Body of pancreas (tissue), 4 donors: ENCODE results near the gene IQCK. TPM values are rescaled to one million over a fixed set of nuclear protein-coding genes. Genes with fewer than 3 reads are reported as not detected.

Experiments
- ATAC-seq: fragments of 150-250 bp; one replicate; pipeline ENCODE4 v1.9.1; 2016
- DNase-seq, 4 donors: peaks; one replicate each; pipeline ENCODE4 v3.0.0-alpha.2; 2019
- H3K27ac ChIP-seq, 4 donors: fragments of 200-600 bp; sonication (generic); 1 replicate in 3 of 4; 2 replicates in 1 of 4; pipeline versions ENCODE4 v1.5.1 to v1.6.1; 2016 to 2019; ENCODE audit warnings: mild to moderate bottlenecking in 1 of 4, mixed read lengths in 1 of 4, moderate library complexity in 1 of 4
- H3K27me3 ChIP-seq, 2 donors: fragments of 200-600 bp; sonication (generic); one replicate each; pipeline ENCODE4 v1.6.0; 2016; ENCODE audit warnings: mild to moderate bottlenecking in 1 of 2
- H3K36me3 ChIP-seq, 2 donors: fragments of 200-600 bp; sonication (generic); replicated peaks in 1 of 2; 2 replicates each; pipeline ENCODE4 v1.5.1; 2016; ENCODE audit warnings: low read depth in 2 of 2; ENCODE audit not compliant: insufficient read depth in 1 of 2
- H3K4me1 ChIP-seq: fragments of 200-600 bp; sonication (generic); one replicate; pipeline ENCODE4 v1.6.0; 2016
- H3K4me3 ChIP-seq, 2 donors: fragments of 200-600 bp; sonication (generic); 1 replicate in 1 of 2; 2 replicates in 1 of 2; pipeline ENCODE4 v1.5.1; 2016 to 2019
- H3K9me3 ChIP-seq, 3 donors: fragments of 200-600 bp; sonication (generic); 1 replicate in 2 of 3; 2 replicates in 1 of 3; pipeline ENCODE4 v1.5.1; 2016
- CTCF ChIP-seq, 7 experiments: fragments of 450-650 bp in 4 of 7; fragments of 200-600 bp in 3 of 7; sonication (generic) in 3 of 7; IDR thresholded peaks; one replicate each; pipeline ENCODE4 v1.5.1; 2016 to 2019; ENCODE audit warnings: antibody characterized with exemption in 7 of 7
- POLR2A ChIP-seq, 3 donors: fragments of 450-650 bp; IDR thresholded peaks; one replicate each; pipeline ENCODE4 v1.6.1; 2016; ENCODE audit warnings: antibody characterized with exemption in 3 of 3, mild to moderate bottlenecking in 2 of 3
- WGBS, 2 donors: methylation state at CpG; one replicate each; pipeline ENCODE4 v1.1.5; 2017; 5-methylcytosine and 5-hydroxymethylcytosine counted together
- intact Hi-C: fragments of 100-400 bp; cut with DNase I; formaldehyde crosslinking; loops from one replicate; pipeline ENCODE4 v1.15.1; 2023
- total RNA-seq, 2 donors: library from RNA; depleted of rRNA; stranded (reverse); fragments of >200 nt; gene quantifications; one replicate each; pipeline ENCODE4 v1.1.0, GENCODE V29; 2016

IQCK gene
- total RNA-seq, 2 donors from 2014 or later = 10.9 to 52.7 TPM

- intact Hi-C loops = no loop called here
- Histone ChIP-seq H3K27me3 (no peaks in the 10 kb centered on the region), H3K4me1 (peaks cover 9% of the 10 kb centered on the region), H3K4me3 (no peak overlapping the region), H3K36me3 (peaks cover 0 to 3% of the 10 kb centered on the region in 2 donors), H3K9me3 (no peaks in the 10 kb centered on the region), H3K27ac (no peak overlapping the region)
- WGBS, 2 donors = 82 to 88% methylated on average over 5 of the region's 5 CpGs
- TF ChIP-seq POLR2A (IDR thresholded peaks at IDR 0.05) (no peak), CTCF (IDR thresholded peaks at IDR 0.05) (no peak)
- DNase-seq = no peak
- ATAC-seq = no peak
Measured at GRCh38 chr16:19705843-19706242, 12.2 kb upstream of the IQCK start.

DNA sequence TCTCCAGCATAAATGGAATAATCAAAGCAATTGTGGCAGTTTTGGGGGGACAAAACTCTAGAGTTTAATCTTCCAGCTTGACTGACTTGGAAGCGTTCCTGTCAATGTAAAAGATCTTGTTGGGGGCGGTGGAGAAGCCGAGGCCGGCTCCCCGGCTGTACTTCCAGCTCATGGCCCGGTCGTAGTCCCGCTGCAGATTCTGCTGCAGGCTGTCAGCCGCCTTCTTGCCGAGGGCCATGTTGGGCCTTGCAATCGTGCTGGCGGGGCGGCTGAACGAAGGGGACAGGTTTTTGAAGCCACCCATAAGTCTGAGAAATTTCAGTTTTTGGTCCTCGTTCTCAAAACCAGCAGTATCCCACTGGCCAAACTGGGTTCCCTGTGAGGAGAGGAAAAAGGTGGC, 11.2 kb upstream of the IQCK start:
- no peak overlapping the region for H3K27ac ChIP-seq
- no peaks in the 10 kb centered on the region for H3K27me3 ChIP-seq
- WGBS, 2 donors = 92 to 95% methylated on average over 15 of the region's 15 CpGs
- DNase-seq (no peak), ATAC-seq (no peak)
- peaks cover 15% of the 10 kb centered on the region for H3K4me1 ChIP-seq
- TF ChIP-seq POLR2A (IDR thresholded peaks at IDR 0.05) = no peak
- no peak for TF ChIP-seq CTCF (IDR thresholded peaks at IDR 0.05)
- H3K4me3 ChIP-seq = no peak overlapping the region
- no peaks in the 10 kb centered on the region for H3K9me3 ChIP-seq
- H3K36me3 ChIP-seq = peaks cover 0 to 3% of the 10 kb centered on the region in 2 donors
- intact Hi-C loops = no loop called here

GRCh38 chr16:19707569-19708295, 10.3 kb upstream of the IQCK start:
- intact Hi-C loops = no loop called here
- TF ChIP-seq CTCF (IDR thresholded peaks at IDR 0.05) = no peak
- TF ChIP-seq POLR2A (IDR thresholded peaks at IDR 0.05) = no peak
- Histone ChIP-seq H3K36me3 (peaks cover 0 to 3% of the 10 kb centered on the region in 2 donors), H3K27ac (no peak overlapping the region), H3K4me3 (no peak overlapping the region), H3K9me3 (no peaks in the 10 kb centered on the region), H3K4me1 (peaks cover 15% of the 10 kb centered on the region), H3K27me3 (no peaks in the 10 kb centered on the region)
- DNase-seq (no peak), ATAC-seq (no peak)
- WGBS, 2 donors = 88 to 90% methylated on average over 18 to 19 of the region's 22 CpGs

GRCh38 chr16:19708296-19709205, 9.5 kb upstream of the IQCK start:
- no peak for ATAC-seq
- DNase-seq = no peak
- Histone ChIP-seq H3K27ac (no peak overlapping the region), H3K4me1 (peaks cover 15% of the 10 kb centered on the region), H3K36me3 (peaks cover 0 to 3% of the 10 kb centered on the region in 2 donors), H3K9me3 (no peaks in the 10 kb centered on the region), H3K4me3 (no peak overlapping the region), H3K27me3 (no peaks in the 10 kb centered on the region)
- 83 to 96% methylated on average over 12 to 18 of the region's 18 CpGs for WGBS, 2 donors
- TF ChIP-seq CTCF (IDR thresholded peaks at IDR 0.05) = no peak
- no peak for TF ChIP-seq POLR2A (IDR thresholded peaks at IDR 0.05)
- intact Hi-C loops = no loop called here
